SIG-M5 treated with dmso at 0.1 percent for 504 hours (cell line): ENCODE data around the gene CAPZA2.
"Not testable (repeated sequence)": the region's sequence is repeated elsewhere in the genome, so short reads cannot be mapped to it uniquely, and the experiment has no call there.

ENCODE experiments used
- DNase-seq: peaks from one replicate; lab custom pipeline; 2025; ENCODE audit not compliant: unreplicated experiment; lab: John Stamatoyannopoulos, UW

Gene CAPZA2

GRCh38 chr7:116912269-116912909 lies 50.0 kb downstream of the CAPZA2 start:
- no peak for DNase-seq

- no peak for DNase-seq
These were observed 56.3 kb downstream of the CAPZA2 start for GRCh38 chr7:116918704-116919103.

- no peak for DNase-seq
These were observed 58.0 kb downstream of the CAPZA2 start for GRCh38 chr7:116920359-116920758.

GRCh38 chr7:116922545-116922944 lies 60.2 kb downstream of the CAPZA2 start:
- DNase-seq, result no peak

- DNase-seq, result no peak
These were observed 62.4 kb downstream of the CAPZA2 start for GRCh38 chr7:116924741-116925140.

- no peak for DNase-seq
These were observed 66.6 kb downstream of the CAPZA2 start for GRCh38 chr7:116929021-116929420.

GRCh38 chr7:116929914-116930913 lies 67.8 kb downstream of the CAPZA2 start:
- peak; percentile 54 for DNase-seq

- no peak for DNase-seq
These were observed 70.2 kb downstream of the CAPZA2 start for GRCh38 chr7:116932566-116932965.

GRCh38 chr7:116933465-116933864 lies 71.1 kb downstream of the CAPZA2 start:
- no peak for DNase-seq

GRCh38 chr7:116934580-116934979 lies 72.2 kb downstream of the CAPZA2 start:
- DNase-seq, result no peak

- not testable (repeated sequence) for DNase-seq
These were observed 74.5 kb downstream of the CAPZA2 start for GRCh38 chr7:116936844-116937243.

- no peak for DNase-seq
These were observed 76.3 kb downstream of the CAPZA2 start for GRCh38 chr7:116938678-116939077.

- no peak for DNase-seq
These were observed 78.4 kb downstream of the CAPZA2 start for GRCh38 chr7:116940689-116941370.

- DNase-seq, result no peak
These were observed 80.1 kb downstream of the CAPZA2 start for GRCh38 chr7:116942504-116942903.

- no peak for DNase-seq
These were observed 86.5 kb downstream of the CAPZA2 start for GRCh38 chr7:116948934-116949333.

- DNase-seq, result no peak
These were observed 87.8 kb downstream of the CAPZA2 start for GRCh38 chr7:116949941-116950801.

GRCh38 chr7:116950889-116951351 lies 88.5 kb downstream of the CAPZA2 start:
- no peak for DNase-seq

- no peak for DNase-seq
These were observed 89.2 kb downstream of the CAPZA2 start for GRCh38 chr7:116951366-116952292.

GRCh38 chr7:116952635-116953371 lies 90.4 kb downstream of the CAPZA2 start:
- peak; percentile 77 for DNase-seq
